G401 (cell line): Measurements from ENCODE around the gene GRAMD1B. TPM values are rescaled to one million over a fixed set of nuclear protein-coding genes. Genes with fewer than 3 reads are reported as not detected.

Experiments
- DNase-seq: peaks from one replicate; pipeline ENCODE4 v3.0.0-alpha.2; 2015; ENCODE audit warnings: low spot score
- in situ Hi-C: cut with HindIII; loops from 2 replicates; pipeline ENCODE4 v1.10.0; 2016; ENCODE audit warnings: low sequenced_read_pairs, mixed read lengths
- total RNA-seq: library from RNA; depleted of rRNA; stranded (reverse); fragments of >200 nt; shearing (Covaris generic); gene quantifications from 2 replicates; pipeline ENCODE4 v1.2.3, GENCODE V29; 2014; rRNA removed

Gene GRAMD1B
- total RNA-seq = 31.0 and 33.3 TPM in 2 replicates

GRCh38 chr11:123429913-123430720, at the start of gene GRAMD1B:
Gene GRAMD1B, plus strand, starts transcription at chr11:123430269. Its CDS starts 524 bp downstream, at chr11:123430793.
- peak; percentile 69 for DNase-seq
- in situ Hi-C loops = no loop called here

- DNase-seq = no peak
- in situ Hi-C loops = no loop called here
Measured at GRCh38 chr11:123381149-123381548, 48.9 kb upstream of the GRAMD1B start.

GRCh38 chr11:123381817-123382554, 48.1 kb upstream of the GRAMD1B start:
- DNase-seq = no peak
- in situ Hi-C loops = no loop called here

GRCh38 chr11:123382555-123383074, 47.5 kb upstream of the GRAMD1B start:
- in situ Hi-C loops = no loop called here
- no peak for DNase-seq

GRCh38 chr11:123384116-123384515, 46.0 kb upstream of the GRAMD1B start:
- peak; percentile 90 for DNase-seq
- in situ Hi-C loops = no loop called here

GRCh38 chr11:123386796-123387510, 43.1 kb upstream of the GRAMD1B start:
- in situ Hi-C loops = no loop called here
- DNase-seq = no peak

- in situ Hi-C loops = no loop called here
- no peak for DNase-seq
Measured at GRCh38 chr11:123388640-123389039, 41.4 kb upstream of the GRAMD1B start.

- in situ Hi-C loops = no loop called here
- peak; percentile 91 for DNase-seq
Measured at GRCh38 chr11:123390146-123390545, 39.9 kb upstream of the GRAMD1B start.

- in situ Hi-C loops = no loop called here
- peak; percentile 79 for DNase-seq
Measured at GRCh38 chr11:123391646-123392348, 38.3 kb upstream of the GRAMD1B start.

- in situ Hi-C loops = no loop called here
- no peak for DNase-seq
Measured at GRCh38 chr11:123392431-123392830, 37.6 kb upstream of the GRAMD1B start.

GRCh38 chr11:123392844-123393243, 37.2 kb upstream of the GRAMD1B start:
- in situ Hi-C loops = no loop called here
- no peak for DNase-seq

- in situ Hi-C loops = no loop called here
- no peak for DNase-seq
Measured at GRCh38 chr11:123393312-123393927, 36.6 kb upstream of the GRAMD1B start.

GRCh38 chr11:123404676-123405075, 25.4 kb upstream of the GRAMD1B start:
- in situ Hi-C loops = no loop called here
- peak; percentile 34 for DNase-seq

- peak; percentile 40 for DNase-seq
- in situ Hi-C loops = no loop called here
Measured at GRCh38 chr11:123405123-123405592, 24.9 kb upstream of the GRAMD1B start.

- DNase-seq = no peak
- in situ Hi-C loops = no loop called here
Measured at GRCh38 chr11:123406441-123407129, 23.5 kb upstream of the GRAMD1B start.

GRCh38 chr11:123407130-123407995, 22.7 kb upstream of the GRAMD1B start:
- DNase-seq = peak; percentile 85
- in situ Hi-C loops = no loop called here

GRCh38 chr11:123407996-123408597, 22.0 kb upstream of the GRAMD1B start:
- in situ Hi-C loops = no loop called here
- DNase-seq = no peak
